Coronary artery (tissue), 2 donors: Measurements from ENCODE around the gene CYBRD1.

Source experiments
- DNase-seq: peaks from one replicate; pipeline ENCODE4 v3.0.0-alpha.2; 2017; ENCODE audit warnings: low spot score
- H3K27ac ChIP-seq, 2 donors: fragments of 200-600 bp; sonication (generic); one replicate each; pipeline ENCODE4 v1.5.1; 2016 to 2019
- H3K4me3 ChIP-seq: fragments of 200-600 bp; sonication (generic); 2 replicates; pipeline ENCODE4 v1.5.1; 2016; ENCODE audit warnings: mild to moderate bottlenecking, moderate library complexity
- TF ChIP-seq, protein P1 (sequence below): fragments of 200-600 bp; sonication (generic); IDR thresholded peaks from one replicate; pipeline ENCODE4 v1.5.1; 2019; ENCODE audit warnings: antibody characterized with exemption

Gene CYBRD1

DNA sequence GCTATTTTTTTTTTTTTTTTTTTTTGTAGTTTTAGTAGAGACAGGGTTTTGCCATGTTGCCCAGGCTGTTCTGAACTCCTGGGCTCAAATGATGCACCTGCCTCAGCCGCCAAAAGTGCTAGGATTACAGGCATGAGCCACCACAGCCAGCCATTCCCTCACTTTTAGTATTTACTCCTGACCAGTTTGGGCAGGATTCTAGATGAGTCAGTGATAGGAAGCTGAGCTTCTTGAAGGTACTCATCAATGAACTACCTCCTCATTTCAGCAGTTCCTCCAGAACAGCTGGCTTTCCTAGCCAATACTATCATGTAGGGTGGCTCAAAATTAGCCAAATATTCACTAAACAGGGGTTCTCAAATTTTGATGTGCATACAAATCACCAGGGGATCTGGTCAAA is 57.2 kb downstream of the CYBRD1 start:
- DNase-seq = no peak
- TF ChIP-seq, protein P1, sequence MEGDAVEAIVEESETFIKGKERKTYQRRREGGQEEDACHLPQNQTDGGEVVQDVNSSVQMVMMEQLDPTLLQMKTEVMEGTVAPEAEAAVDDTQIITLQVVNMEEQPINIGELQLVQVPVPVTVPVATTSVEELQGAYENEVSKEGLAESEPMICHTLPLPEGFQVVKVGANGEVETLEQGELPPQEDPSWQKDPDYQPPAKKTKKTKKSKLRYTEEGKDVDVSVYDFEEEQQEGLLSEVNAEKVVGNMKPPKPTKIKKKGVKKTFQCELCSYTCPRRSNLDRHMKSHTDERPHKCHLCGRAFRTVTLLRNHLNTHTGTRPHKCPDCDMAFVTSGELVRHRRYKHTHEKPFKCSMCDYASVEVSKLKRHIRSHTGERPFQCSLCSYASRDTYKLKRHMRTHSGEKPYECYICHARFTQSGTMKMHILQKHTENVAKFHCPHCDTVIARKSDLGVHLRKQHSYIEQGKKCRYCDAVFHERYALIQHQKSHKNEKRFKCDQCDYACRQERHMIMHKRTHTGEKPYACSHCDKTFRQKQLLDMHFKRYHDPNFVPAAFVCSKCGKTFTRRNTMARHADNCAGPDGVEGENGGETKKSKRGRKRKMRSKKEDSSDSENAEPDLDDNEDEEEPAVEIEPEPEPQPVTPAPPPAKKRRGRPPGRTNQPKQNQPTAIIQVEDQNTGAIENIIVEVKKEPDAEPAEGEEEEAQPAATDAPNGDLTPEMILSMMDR = no peak
- H3K27ac ChIP-seq = no peak overlapping the region
- no peak overlapping the region for H3K4me3 ChIP-seq

DNA sequence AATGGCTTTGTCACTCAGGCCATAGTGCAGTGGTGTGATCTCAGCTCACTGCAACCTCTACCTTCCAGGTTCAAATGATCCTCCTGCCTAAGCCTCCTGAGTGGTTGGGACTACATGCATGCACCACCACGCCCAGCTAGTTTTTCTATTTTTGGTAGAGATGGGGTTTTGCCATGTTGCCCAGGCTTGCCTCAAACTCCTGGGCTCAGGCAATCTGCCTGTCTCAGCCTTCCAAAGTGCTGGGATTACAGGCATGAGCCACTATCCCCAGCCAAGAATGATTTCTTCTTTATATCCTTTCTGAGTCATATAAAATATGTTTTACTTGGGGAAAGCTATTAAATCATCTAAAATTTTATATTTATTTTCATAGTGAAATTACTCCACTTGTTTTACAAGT is 61.3 kb downstream of the CYBRD1 start:
- H3K4me3 ChIP-seq = no peak overlapping the region
- TF ChIP-seq, protein P1 = no peak
- no peak overlapping the region for H3K27ac ChIP-seq
- no peak for DNase-seq

- DNase-seq = no peak
- TF ChIP-seq, protein P1 = no peak
- Histone ChIP-seq H3K4me3 (no peak overlapping the region), H3K27ac (no peak overlapping the region)
Observed at GRCh38 chr2:171584001-171584400, 61.7 kb downstream of the CYBRD1 start.

DNA sequence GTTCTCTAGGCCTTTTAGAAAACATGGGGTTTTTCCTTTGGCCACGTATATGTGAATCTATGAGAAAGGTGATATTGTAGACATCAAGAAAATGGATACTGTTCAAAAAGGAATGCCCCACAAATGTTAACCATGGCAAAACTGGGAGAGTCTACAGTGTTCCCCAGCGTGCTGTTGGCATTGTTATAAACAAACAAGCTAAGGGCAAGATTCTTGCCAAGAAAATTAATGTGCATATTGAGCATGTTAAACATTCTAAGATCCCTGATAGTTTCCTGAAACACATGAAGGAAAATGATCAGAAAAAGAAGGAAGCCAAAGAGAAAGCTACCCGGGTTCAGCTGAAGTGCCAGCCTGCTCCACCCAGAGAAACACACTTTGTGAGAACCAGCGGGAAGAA is 64.9 kb downstream of the CYBRD1 start:
- Histone ChIP-seq H3K27ac (no peak overlapping the region), H3K4me3 (no peak overlapping the region)
- no peak for DNase-seq
- TF ChIP-seq, protein P1 = no peak

DNA sequence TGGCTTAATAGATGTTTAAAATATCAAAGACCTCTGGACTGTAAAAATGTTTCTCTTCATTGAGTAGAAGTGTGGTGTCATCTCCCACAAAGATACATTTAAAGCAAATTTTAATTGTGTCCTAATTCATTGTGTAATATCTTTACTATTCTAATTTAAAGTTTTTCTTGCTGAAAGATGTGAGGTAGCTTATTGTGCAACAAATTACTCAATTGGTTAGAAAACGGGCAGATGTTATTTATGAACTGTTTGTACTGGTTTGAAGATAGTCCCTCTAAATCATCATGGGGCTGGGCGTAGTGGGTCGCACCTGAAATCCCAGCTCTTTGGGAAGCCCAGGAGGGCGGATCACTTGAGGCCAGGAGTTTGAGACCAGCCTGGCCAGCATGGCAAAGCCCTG is 65.3 kb downstream of the CYBRD1 start:
- no peak overlapping the region for H3K27ac ChIP-seq
- TF ChIP-seq, protein P1 = no peak
- H3K4me3 ChIP-seq = no peak overlapping the region
- DNase-seq = no peak

DNA sequence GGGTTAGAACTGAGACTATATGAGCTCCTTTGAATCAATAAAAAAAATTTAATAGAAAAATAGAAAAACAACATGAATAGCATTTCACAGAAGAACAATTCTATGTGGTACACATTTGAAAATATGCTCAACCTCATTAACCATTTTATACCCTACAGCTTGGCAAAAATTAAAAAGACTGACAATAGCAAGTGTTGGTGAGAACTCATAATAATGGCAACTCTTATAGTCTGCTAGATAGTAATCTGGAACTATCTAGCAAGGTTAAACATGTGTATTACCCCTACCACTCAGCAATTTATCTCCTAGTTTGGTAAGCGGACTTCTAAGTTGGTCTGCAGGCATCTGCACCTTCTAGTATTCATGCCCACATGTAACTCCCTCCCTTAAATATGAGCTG is 67.8 kb downstream of the CYBRD1 start:
- no peak overlapping the region for H3K27ac ChIP-seq
- no peak for DNase-seq
- no peak overlapping the region for H3K4me3 ChIP-seq
- TF ChIP-seq, protein P1 = no peak

- peak overlapping the region; percentile 30 for H3K4me3 ChIP-seq
- DNase-seq = no peak
- TF ChIP-seq, protein P1 = no peak
- no peak overlapping the region for H3K27ac ChIP-seq
Observed at GRCh38 chr2:171592036-171592555, 69.8 kb downstream of the CYBRD1 start.
